ENCODE data around the gene FBXL7.

Gene FBXL7

GRCh38 chr5:15806613-15807012 is 306.6 kb downstream of the FBXL7 start:
- no peak overlapping the region for H3K4me3 ChIP-seq (ENCODE audit: low read length)

GRCh38 chr5:15807248-15807647 is 307.3 kb downstream of the FBXL7 start:
- no peaks in the 10 kb centered on the region for H3K27me3 ChIP-seq (ENCODE audit: low read depth, low read length)
- no peaks in the 10 kb centered on the region for H3K9me3 ChIP-seq (ENCODE audit: insufficient read depth, low read length)
- no peaks in the 10 kb centered on the region for H3K36me3 ChIP-seq (replicated peaks; ENCODE audit: low read depth, low read length)
- H2AFZ ChIP-seq (ENCODE audit: low read depth, low read length) = no peak overlapping the region
- no peaks in the 10 kb centered on the region for H4K20me1 ChIP-seq (ENCODE audit: insufficient read depth, low read length)
- H3K27ac ChIP-seq (ENCODE audit: low read length) = no peak overlapping the region
- no peak overlapping the region for H3K4me2 ChIP-seq (ENCODE audit: low read length)
- no peaks in the 10 kb centered on the region for H3K4me1 ChIP-seq (ENCODE audit: low read length)
- no peak overlapping the region for H3K4me3 ChIP-seq (ENCODE audit: low read length)
- TF ChIP-seq EZH2phosphoT487 (IDR thresholded peaks at IDR 0.05; ENCODE audit: low read depth) (no peak), CTCF (IDR thresholded peaks at IDR 0.05; ENCODE audit: low read depth, low read length) (no peak)
- H3K79me2 ChIP-seq (ENCODE audit: low read length) = no peaks in the 10 kb centered on the region
- H3K9ac ChIP-seq (ENCODE audit: low read length) = no peak overlapping the region

More at GRCh38 chr5:15806613-15807012, 306.6 kb downstream of the FBXL7 start:
- no peaks in the 10 kb centered on the region for H3K36me3 ChIP-seq (replicated peaks; ENCODE audit: low read depth, low read length)
- no peak overlapping the region for H2AFZ ChIP-seq (ENCODE audit: low read depth, low read length)
- H4K20me1 ChIP-seq (ENCODE audit: insufficient read depth, low read length) = no peaks in the 10 kb centered on the region
- no peak overlapping the region for H3K9ac ChIP-seq (ENCODE audit: low read length)
- H3K27me3 ChIP-seq (ENCODE audit: low read depth, low read length) = no peaks in the 10 kb centered on the region
- H3K27ac ChIP-seq (ENCODE audit: low read length) = no peak overlapping the region
- H3K4me1 ChIP-seq (ENCODE audit: low read length) = no peaks in the 10 kb centered on the region
- TF ChIP-seq EZH2phosphoT487 (IDR thresholded peaks at IDR 0.05; ENCODE audit: low read depth) (no peak), CTCF (IDR thresholded peaks at IDR 0.05; ENCODE audit: low read depth, low read length) (no peak)
- no peaks in the 10 kb centered on the region for H3K79me2 ChIP-seq (ENCODE audit: low read length)
- H3K4me2 ChIP-seq (ENCODE audit: low read length) = no peak overlapping the region
- H3K9me3 ChIP-seq (ENCODE audit: insufficient read depth, low read length) = no peaks in the 10 kb centered on the region

GRCh38 chr5:15807871-15808270 is 307.9 kb downstream of the FBXL7 start:
- no peak overlapping the region for H3K27ac ChIP-seq (ENCODE audit: low read length)
- no peaks in the 10 kb centered on the region for H3K79me2 ChIP-seq (ENCODE audit: low read length)
- TF ChIP-seq CTCF (IDR thresholded peaks at IDR 0.05; ENCODE audit: low read depth, low read length) (no peak), EZH2phosphoT487 (IDR thresholded peaks at IDR 0.05; ENCODE audit: low read depth) (no peak)
- H3K4me3 ChIP-seq (ENCODE audit: low read length) = no peak overlapping the region
- no peaks in the 10 kb centered on the region for H3K4me1 ChIP-seq (ENCODE audit: low read length)
- no peak overlapping the region for H3K4me2 ChIP-seq (ENCODE audit: low read length)
- H3K9me3 ChIP-seq (ENCODE audit: insufficient read depth, low read length) = no peaks in the 10 kb centered on the region
- H3K36me3 ChIP-seq (replicated peaks; ENCODE audit: low read depth, low read length) = no peaks in the 10 kb centered on the region
- H3K27me3 ChIP-seq (ENCODE audit: low read depth, low read length) = no peaks in the 10 kb centered on the region
- no peaks in the 10 kb centered on the region for H4K20me1 ChIP-seq (ENCODE audit: insufficient read depth, low read length)
- H3K9ac ChIP-seq (ENCODE audit: low read length) = no peak overlapping the region
- no peak overlapping the region for H2AFZ ChIP-seq (ENCODE audit: low read depth, low read length)

- Histone ChIP-seq H2AFZ (ENCODE audit: low read depth, low read length) (no peak overlapping the region), H3K9ac (ENCODE audit: low read length) (no peak overlapping the region), H3K79me2 (ENCODE audit: low read length) (no peaks in the 10 kb centered on the region), H3K4me3 (ENCODE audit: low read length) (no peak overlapping the region), H3K36me3 (replicated peaks; ENCODE audit: low read depth, low read length) (no peaks in the 10 kb centered on the region), H3K4me1 (ENCODE audit: low read length) (no peaks in the 10 kb centered on the region), H3K9me3 (ENCODE audit: insufficient read depth, low read length) (no peaks in the 10 kb centered on the region), H3K27me3 (ENCODE audit: low read depth, low read length) (no peaks in the 10 kb centered on the region), H3K4me2 (ENCODE audit: low read length) (no peak overlapping the region), H3K27ac (ENCODE audit: low read length) (no peak overlapping the region), H4K20me1 (ENCODE audit: insufficient read depth, low read length) (no peaks in the 10 kb centered on the region)
- TF ChIP-seq CTCF (IDR thresholded peaks at IDR 0.05; ENCODE audit: low read depth, low read length) (no peak), EZH2phosphoT487 (IDR thresholded peaks at IDR 0.05; ENCODE audit: low read depth) (no peak)
These were observed 308.6 kb downstream of the FBXL7 start for GRCh38 chr5:15808577-15808976.

Data from OCI-LY3 (cell line).